HG03460 (cell line): ENCODE data around the gene RABIF.

Experiments
- ATAC-seq: cut with Tn5 transposase; IDR thresholded peaks from one replicate; pipeline ENCODE4 v1.9.1; 2021; ENCODE audit not compliant: unreplicated experiment

Gene RABIF

DNA sequence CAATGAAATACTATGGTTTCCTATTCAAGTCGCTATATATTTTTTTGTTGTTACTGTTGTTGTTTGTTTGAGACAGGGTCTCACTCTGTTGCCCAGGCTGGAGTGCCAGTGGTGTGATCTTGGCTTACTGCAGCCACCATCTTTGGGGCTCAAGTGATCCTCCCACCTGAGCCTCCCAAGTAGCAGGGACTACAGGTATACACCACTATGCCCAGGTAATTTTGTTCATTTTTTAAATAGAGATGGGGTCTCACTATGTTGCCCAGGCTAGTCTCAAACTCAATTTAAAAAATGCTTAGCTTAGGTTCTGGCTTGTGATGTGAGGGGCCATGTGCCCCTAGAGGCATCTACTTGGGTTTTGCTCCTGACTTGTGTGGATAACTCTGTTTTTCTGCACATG, 9.8 kb downstream of the RABIF start:
- ATAC-seq = no peak

DNA sequence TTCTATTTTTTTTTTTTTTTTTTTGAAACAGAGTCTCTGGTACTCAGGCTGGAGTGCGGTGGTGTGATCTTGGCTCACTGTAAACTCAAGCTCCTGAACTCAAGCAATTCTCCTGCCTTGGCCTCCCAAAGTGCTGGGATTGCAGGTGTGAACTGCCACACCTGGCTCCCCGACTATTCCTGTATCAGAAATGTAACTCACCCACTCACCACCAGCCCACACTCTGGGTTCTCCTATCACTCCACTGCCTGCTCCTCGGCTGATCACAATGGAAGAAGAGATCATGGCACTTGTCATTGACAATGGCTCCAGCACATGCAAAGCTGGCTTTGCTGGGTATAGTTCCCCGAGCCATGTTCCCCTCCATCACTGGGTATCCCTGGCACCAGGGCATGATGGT, 15.9 kb downstream of the RABIF start:
- ATAC-seq = no peak

DNA sequence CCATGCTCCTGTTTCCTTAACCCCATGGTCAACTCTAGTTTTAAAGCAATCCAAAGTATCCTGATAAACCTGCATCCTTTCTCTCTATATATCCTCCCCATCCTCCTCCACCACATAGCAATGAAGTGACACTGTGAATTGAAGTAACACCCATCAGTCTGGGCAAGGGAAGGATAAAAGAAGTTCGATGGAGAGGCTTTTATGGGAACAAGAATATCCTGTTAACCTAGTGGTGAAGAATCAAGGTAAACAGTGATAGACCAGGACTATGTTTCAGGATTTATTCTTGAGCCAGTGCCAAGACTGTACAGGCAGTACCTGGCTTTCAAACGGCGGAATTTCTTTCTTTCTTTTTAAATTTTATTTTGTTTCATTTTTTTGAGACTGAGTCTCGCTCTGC, 17.6 kb downstream of the RABIF start:
- no peak for ATAC-seq

DNA sequence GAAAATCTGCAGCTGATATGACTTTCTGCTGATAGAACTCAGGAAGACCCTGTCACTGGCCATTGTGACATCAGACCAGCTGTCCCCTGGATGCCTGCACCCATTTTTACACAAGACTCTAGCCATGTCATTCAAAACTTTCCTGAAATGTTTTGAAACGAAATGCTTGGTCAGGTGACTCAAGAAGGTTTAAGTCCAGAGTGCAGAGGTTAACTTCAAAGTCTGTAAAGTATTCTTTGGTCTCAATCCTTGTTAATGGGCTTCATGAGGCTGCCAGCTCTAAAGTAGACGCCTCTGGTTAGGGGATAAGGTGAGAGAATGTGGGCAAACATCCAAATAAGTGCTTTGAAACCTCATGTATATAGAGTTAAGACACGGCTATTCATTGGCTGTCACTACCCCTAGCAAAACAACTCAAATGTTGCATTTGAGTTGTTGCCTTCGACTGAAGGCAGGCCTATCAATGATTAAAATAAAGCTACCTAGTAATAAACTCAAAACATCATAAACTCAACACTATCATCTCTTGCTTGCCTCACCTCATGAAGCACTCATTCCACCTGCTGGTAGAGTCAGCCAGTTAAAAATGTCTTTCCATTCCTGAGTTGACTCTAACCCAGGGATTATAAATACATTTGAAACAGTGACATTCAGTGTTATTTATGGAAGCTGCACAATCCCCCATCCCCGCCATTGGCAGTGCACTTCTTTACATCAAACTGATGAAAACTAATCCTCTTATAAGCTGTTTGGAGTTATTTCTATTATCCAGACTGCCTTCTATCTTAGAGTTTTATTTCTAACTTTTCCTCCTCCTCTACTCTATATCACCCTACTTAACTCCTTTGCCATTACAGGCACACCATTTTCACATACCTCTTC, 26.0 kb downstream of the RABIF start:
- no peak for ATAC-seq

DNA sequence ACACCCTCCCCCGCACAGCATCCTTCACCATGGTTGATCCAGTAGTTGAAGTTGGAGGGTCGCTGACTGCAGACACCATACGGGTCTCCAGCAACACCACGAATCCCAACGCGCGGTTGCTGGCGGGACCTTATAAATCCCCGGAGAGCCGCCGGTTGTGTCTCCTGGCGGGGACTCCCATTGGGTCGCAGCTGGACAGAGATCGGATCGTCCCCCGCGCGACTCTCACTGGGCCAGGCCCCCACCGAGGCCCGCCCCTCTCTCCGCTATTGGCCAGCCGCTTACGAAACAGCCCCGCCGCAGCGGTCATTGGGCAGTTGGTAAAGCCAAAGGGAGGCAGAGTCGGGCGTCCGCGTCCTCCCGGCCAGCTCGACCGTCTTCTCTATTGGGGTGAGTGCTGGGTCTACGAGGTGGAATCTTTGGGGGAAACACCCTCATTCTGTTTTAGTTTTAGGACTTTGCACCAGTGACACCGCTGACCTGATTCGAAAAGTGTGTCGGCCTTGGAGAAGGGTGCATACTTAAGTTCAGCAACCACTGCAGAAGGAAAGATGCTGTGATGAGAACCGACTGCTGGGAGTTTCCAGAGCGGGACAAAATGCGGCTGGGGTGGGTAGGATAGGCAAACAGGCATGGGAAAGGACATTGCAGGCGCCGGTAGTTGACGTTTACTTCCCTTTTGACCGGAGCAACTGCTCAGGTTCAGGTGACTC, 27.4 kb downstream of the RABIF start:
- ATAC-seq = peak; percentile 85

DNA sequence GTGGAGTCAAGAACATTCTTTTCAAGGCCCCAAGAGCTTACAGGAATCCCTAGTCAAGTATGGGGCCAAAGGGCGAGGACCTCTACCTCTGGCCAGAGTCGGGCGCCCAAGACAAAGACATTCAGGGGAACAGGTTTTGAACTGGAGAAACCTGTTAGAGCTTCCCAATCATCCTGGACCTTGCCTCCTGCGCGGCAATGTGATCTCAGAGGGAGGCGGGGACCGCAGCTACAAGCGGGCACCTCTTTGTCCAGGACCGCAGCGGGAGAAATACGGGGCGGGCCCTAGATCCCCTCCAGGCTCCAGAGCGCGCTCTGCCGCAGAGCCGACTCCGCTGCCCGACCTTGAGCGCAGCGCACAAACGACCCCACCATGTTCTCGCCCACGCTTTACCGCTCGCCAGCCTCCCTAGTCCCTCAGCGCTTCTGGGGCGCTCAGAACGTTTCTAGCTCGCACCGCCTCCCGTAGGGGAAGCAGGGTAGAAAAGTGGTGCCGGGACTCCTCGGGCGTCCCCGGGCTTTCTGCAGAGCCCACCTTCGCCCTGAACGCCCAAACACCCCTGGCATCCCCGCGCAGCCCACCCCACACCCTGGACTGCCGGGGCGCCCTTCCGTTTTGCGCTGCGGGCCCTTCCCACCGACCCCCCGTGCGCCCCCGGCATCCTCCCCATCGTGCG, 28.1 kb downstream of the RABIF start:
- no peak for ATAC-seq

DNA sequence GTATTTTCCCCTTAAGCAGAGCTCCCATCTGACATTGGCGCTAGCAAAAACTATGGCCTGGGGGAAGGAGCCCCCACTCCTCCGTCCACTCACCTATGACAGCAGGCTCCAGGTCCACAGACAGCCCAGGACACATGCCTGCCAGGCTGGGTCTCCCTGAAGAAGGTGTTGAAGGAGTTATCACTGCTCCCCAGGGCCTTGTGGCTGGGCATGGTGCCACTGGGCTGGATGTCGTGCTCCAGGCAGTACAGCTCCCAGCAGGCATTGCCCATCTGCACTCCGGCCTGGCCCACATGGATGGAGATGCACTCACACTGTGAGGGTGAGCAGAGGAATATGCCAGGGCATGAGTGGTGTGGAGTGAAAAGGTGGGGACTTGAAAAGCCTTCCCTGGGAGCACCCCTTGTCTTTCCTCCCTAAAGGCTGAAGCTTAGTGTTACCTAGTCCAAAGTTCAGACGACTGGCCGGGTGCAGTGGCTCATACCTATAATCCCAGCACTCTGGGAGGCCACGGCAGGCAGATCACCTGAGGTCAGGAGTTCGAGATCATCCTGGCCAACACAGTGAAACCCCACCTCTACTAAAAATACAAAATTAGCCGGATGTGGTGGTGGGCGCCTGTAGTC, 30.0 kb downstream of the RABIF start:
- ATAC-seq = no peak

DNA sequence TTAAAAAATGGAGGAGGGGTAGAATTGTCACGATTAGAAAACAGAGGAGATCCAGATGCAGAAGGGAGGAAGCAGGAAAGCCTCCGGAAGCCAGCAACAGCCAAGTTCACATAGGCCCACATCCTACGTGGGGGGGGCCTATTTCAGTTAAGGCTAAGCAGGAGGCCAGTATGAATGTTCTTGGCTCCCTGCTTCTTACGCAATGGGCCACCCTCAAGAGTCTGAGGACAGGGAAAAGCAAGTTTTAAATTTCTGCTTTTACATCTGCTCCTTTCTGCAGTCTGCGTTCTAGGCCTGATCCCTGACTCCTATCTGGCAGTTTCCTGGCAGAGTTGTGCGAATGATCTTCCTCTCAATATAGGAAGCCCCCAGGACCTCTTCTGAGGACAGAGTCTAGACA, 30.6 kb downstream of the RABIF start:
- ATAC-seq = no peak

DNA sequence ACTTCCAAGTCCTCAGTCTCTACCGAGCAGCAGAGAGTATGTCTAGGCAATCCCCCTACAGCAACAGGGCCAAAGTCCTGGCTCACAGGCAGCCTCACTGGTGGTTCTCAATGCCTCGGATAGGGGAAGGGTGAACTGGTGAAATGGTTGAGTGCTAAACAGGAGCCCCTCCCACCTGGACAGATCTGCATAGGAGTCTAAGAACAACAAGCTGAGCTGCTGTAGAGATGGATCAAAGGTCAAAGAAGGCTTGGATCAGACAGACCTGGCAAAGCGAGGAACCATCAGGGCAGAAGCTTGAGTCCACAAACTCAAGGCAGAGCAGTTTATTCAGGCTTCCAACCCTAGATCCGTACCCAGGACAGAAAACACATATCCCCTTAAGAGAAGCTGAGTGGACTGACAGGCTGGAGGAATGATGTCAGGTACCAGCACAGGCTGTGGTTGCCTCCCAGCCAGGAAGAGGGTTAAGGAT, 31.8 kb downstream of the RABIF start:
- no peak for ATAC-seq

DNA sequence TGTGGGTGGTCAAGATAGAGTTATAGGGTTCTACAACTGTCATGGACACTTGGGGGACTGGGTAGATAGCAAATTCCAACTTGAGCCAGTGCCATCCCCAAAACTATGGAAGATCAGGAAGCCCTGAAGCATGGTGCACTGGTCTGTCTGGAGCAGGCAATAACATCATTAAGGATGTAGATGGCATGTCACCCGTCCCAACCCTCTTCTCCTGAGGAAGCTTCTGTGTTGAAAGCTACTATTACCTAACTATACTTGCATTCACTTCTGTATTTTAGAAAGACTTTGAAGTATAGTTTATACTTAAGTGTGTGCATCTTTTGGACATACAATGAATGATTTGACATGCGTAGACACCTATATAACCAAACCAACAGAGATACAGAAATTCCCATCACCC, 32.9 kb downstream of the RABIF start:
- ATAC-seq = no peak

DNA sequence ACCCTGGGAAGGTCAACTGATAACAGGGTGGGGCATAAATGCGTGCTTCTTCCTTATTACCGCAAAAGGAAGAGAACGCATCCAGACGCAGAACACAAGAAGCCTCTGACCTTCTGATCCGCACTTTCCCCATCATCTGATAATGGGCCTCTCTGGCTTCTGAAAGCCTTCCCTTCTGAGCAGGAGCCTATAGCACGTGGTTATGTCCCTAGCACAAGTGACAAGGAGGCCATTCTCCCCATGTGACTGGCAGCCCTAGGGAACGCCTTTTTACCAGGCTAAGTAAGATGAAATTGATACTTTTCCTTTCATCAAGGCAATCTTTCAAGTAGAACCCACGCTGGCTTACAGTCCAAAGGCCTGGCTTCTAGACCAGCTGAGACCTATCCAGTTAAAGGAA, 34.2 kb downstream of the RABIF start:
- ATAC-seq = no peak

DNA sequence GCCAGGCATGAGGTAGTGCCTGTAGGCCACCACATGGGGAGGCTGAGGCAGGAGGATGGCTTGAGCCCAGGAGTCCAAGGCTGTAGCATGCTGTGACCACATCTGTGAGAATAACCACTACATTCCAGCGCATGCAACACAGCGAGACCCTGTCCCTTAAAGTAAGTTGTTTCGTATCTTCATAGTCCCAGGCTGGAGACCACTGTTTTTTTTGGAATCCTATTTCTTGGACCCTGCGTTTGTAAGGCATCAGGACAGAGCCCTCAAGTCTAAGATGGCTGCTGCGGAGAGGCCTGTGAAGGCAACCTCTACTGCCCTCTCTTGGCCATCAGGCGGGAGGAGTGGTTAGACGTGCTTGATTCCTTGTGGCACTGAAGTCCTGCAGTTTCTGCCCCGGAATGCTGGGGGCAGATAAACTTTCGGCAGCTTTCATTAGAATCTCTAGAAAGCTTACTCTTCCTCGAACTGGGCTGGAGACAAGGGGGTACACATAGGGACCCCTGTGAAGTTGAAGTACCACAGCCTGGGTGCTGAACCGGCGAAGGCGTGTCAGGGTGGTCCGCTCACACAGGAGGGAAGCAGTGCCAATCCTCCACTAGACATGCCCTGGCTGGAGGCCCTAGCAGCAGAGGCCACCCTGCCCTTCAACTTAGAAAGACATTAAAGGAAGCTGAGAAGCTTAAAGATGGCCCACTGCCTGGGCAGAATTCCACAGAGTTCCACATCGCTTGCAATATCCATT, 36.6 kb downstream of the RABIF start:
- no peak for ATAC-seq

DNA sequence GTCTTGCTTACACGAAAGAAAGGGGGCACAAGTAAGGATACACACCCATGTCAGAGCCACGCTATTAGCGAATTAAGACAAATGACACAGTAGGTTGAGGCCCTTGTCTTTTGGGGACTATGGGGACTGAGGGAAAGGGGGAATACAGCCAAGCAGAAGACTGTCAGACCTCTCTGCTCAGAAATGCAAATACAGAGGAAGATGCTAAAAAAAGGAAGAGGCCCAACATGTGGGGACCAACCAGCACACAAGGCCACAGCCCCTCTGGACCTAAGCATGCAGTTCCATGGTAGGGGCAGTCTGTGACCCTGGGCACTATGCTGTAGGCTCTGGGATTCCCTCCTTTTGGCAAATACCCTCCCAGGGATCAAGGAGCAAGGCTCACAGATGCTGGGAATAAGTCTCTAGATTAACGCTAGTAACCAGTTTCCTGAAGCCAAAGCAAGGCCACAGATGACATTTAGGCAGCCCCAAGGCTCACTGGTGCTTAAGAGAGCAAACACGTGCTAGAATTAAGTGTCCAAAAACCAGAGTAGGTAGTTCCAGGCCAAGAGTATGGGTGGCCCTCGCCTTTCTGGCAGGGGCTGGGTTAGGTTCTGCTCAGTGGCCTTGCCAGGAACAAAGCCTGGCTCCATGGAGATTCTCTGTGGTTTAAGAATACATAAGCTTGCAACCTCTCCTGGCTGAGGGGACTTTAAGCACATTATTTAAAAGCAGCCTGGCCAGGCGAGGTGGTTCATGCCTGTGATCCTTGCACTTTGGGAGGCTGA, 38.2 kb downstream of the RABIF start:
- ATAC-seq = no peak

DNA sequence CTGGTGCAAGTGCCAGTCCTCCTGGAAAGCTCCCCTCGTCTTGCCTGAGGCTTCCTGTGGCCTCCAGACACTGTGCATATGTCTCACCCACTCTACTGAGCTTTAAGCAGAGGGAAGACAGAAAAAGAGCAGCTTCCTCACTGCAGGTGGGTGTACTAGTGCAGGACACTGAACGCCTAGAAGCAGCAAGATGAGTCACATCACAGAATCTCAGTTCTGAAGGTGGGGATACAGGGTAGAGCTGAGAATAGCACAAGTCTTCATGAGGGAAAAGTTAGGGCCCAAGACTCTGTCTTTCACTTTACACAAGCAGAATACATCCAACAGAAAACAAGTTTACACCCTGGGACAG, 40.8 kb downstream of the RABIF start:
- peak; percentile 55 for ATAC-seq

DNA sequence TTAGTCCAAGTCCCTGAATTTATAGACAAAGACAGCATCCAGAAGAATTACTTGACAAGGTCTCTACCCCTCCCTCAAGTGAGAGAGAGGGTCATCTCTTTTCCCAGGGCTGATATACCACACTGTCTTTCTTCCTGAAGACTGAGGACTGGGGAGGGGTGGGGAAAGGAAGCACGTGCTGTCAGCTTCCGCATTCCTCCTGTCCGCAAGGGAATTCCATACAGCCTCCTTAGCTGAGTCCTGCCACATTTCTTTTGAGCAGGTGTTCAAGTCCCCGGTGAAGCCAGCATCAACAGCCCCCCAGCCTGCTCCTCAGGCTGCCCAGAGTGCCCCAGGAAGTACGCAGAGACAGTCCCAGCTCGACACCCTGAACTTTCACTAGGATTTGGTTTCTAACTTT, 44.0 kb downstream of the RABIF start:
- ATAC-seq = no peak

DNA sequence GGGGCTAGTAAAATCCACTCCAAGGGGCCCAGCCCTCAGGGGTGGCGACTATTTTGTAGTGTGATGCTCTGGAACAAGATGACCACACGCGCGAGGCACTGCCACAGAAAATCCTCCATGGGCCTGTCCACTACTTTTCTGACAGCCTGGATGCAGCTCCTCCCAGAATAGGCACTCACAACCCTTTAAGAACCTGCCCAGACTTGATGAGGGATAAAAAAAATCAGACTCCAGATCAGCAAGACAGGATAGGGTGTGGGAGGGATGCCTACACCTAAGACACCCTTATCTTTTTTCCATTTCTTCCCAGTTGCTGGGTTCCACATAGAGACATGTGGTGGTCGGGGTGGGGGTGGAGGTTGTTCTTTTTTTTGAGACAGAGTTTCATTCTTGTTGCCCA, 44.7 kb downstream of the RABIF start:
- ATAC-seq = no peak

DNA sequence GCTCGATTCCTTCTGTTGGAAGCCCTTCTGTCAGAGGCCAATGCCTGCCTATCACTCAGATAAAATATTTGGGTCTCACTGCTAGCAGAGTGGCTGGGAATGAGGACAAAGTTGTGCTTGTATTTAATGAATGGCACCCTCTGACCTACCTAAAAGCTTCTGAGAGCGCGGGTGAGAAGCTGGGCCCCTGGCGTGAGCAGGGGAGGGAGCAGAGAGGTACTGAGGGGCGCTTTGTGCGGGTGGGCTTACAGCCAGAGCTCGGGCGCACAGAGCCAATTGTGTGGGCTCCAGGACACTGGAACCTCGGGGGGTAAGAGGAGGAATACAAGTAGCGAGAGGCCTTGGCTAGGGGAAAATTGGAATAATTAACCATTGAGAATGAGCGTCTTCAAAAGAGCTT, 45.9 kb downstream of the RABIF start:
- no peak for ATAC-seq

DNA sequence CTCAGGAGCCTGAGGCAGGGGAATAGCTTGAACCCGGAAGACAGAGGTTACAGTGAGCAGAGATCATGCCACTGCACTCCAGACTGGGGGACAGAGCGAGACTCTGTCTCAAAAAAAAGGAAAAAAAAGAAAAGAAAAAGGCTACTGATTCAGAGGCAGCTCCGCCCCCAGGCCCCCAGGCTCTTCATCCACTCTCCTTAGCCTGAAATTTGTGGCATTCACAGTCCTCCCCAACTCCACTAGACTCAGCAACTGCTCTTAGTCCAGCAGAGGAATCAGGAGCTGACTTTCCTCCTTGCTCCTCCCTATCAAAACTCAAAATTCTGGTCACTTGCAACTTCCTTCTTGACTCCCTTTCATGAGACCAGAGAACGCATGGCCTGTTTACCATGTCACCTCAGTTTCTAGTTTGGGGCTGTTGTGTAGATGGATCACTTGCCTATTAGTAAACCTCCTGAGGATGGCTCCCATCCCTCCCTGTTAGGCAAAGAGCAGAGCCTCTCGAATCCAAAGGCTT, 51.1 kb downstream of the RABIF start:
- ATAC-seq = no peak

DNA sequence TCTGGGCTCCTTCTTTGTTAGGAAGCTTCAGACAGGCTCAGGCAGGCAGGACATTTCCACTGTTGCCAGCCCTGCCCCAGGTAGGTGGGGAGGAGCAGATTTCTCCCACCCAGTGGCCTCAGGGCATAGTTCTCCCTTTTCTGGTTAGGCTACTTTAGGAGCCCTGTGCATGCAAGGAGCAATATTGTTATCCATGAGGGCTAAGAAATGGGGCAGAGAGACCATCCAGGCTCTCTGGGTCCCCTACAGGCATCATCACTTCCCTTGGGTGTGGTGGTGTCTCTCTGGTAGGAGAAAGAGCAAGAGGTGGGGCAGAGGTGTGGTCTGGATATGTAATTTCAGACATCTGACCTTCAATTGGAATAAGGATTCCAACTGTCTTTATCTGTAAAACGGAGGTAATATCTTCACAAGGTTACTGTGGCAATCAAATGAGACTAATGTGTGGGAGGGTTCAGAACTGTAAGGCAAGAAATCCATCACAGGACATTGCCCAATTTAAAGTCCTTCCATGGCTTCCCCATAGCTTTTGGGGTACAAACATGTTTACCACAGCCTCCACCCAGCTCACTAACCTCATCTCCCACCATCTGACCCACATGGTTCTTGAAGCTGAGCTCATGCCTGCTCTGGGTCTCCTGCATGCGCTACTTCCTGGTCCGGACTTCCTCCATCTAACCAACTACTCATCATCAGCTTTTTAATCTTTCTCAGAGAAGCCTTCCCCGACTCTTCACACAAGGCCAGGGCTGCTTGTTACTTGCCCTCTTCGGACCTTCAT, 52.1 kb downstream of the RABIF start:
- no peak for ATAC-seq
